H9 (cell line): Measurements from ENCODE around the gene COMP. TPM values are rescaled to one million over a fixed set of nuclear protein-coding genes. Genes with fewer than 3 reads are reported as not detected.

Experiments used
- DNase-seq: peaks from one replicate; pipeline ENCODE4 v3.0.0-alpha.2; 2017
- H2AFZ ChIP-seq: one replicate; pipeline ENCODE4 v1.6.1; 2013; ENCODE audit warnings: mild to moderate bottlenecking, low read length, control low read depth, moderate library complexity
- H2AK5ac ChIP-seq: 2 replicates; pipeline ENCODE4 v1.6.1; 2013; ENCODE audit warnings: low read length, control low read depth, mixed read lengths; ENCODE audit not compliant: insufficient read length
- H2BK120ac ChIP-seq: one replicate; pipeline ENCODE4 v1.6.1; 2013; ENCODE audit warnings: low read depth, mild to moderate bottlenecking, low read length, control low read depth, inconsistent platforms; ENCODE audit not compliant: poor library complexity, severe bottlenecking
- H2BK12ac ChIP-seq: 2 replicates; pipeline ENCODE4 v1.6.1; 2013; ENCODE audit warnings: low read length, control low read depth, mixed read lengths, low read depth; ENCODE audit not compliant: insufficient read length
- H2BK15ac ChIP-seq: 2 replicates; pipeline ENCODE4 v1.6.1; 2013; ENCODE audit warnings: low read depth, low read length, control low read depth
- H2BK20ac ChIP-seq: one replicate; pipeline ENCODE4 v1.6.1; 2013; ENCODE audit warnings: low read depth, mild to moderate bottlenecking, low read length, control low read depth, inconsistent platforms; ENCODE audit not compliant: poor library complexity, severe bottlenecking
- H2BK5ac ChIP-seq: 2 replicates; pipeline ENCODE4 v1.6.1; 2013; ENCODE audit warnings: low read length, control low read depth, mixed read lengths; ENCODE audit not compliant: insufficient read length
- H3K14ac ChIP-seq: 2 replicates; pipeline ENCODE4 v1.6.1; 2013; ENCODE audit warnings: low read length, control low read depth; ENCODE audit not compliant: insufficient read depth
- H3K18ac ChIP-seq: 2 replicates; pipeline ENCODE4 v1.6.1; 2013; ENCODE audit warnings: low read depth, mild to moderate bottlenecking, mixed read lengths, low read length, control low read depth; ENCODE audit not compliant: insufficient read length
- H3K23ac ChIP-seq: 2 replicates; pipeline ENCODE4 v1.6.1; 2013; ENCODE audit warnings: low read length, control low read depth, mixed read lengths, low read depth; ENCODE audit not compliant: insufficient read length
- H3K23me2 ChIP-seq: 2 replicates; pipeline ENCODE4 v1.6.1; 2013; ENCODE audit warnings: low read depth, mild to moderate bottlenecking, mixed read lengths, low read length, control low read depth; ENCODE audit not compliant: insufficient read length, poor library complexity, severe bottlenecking
- H3K27ac ChIP-seq: 2 replicates; pipeline ENCODE4 v1.5.1; 2013; ENCODE audit warnings: low read length, control low read depth, mixed read lengths, low read depth; ENCODE audit not compliant: insufficient read length
- H3K27me3 ChIP-seq: 2 replicates; pipeline ENCODE4 v1.6.1; 2013; ENCODE audit warnings: low read length, control low read depth, inconsistent platforms; ENCODE audit not compliant: insufficient read depth
- H3K4ac ChIP-seq: 2 replicates; pipeline ENCODE4 v1.6.1; 2013; ENCODE audit warnings: low read depth, mild to moderate bottlenecking, control low read depth, inconsistent platforms, low read length, moderate library complexity
- H3K4me1 ChIP-seq: 2 replicates; pipeline ENCODE4 v1.6.1; 2013; ENCODE audit warnings: low read length, control low read depth, inconsistent platforms; ENCODE audit not compliant: insufficient read depth
- H3K4me2 ChIP-seq: 2 replicates; pipeline ENCODE4 v1.6.1; 2013; ENCODE audit warnings: low read length, control low read depth, mixed read lengths; ENCODE audit not compliant: insufficient read length, insufficient read depth
- H3K56ac ChIP-seq: 2 replicates; pipeline ENCODE4 v1.6.1; 2013; ENCODE audit warnings: low read depth, mild to moderate bottlenecking, mixed read lengths, low read length, control low read depth; ENCODE audit not compliant: insufficient read length
- H3K79me1 ChIP-seq: 2 replicates; pipeline ENCODE4 v1.6.1; 2013; ENCODE audit warnings: low read depth, mild to moderate bottlenecking, moderate library complexity, low read length, control low read depth, inconsistent platforms; ENCODE audit not compliant: insufficient read depth, poor library complexity, severe bottlenecking
- H3K79me2 ChIP-seq: 2 replicates; pipeline ENCODE4 v1.6.1; 2013; ENCODE audit warnings: low read length, control low read depth, inconsistent platforms; ENCODE audit not compliant: insufficient read depth
- H3K9ac ChIP-seq: 2 replicates; pipeline ENCODE4 v1.6.1; 2013; ENCODE audit warnings: low read length, control low read depth, mixed read lengths; ENCODE audit not compliant: insufficient read length; ENCODE audit errors: extremely low read depth
- H3K9me3 ChIP-seq: one replicate; pipeline ENCODE4 v1.6.1; 2013; ENCODE audit warnings: low read depth, low read length, inconsistent platforms; ENCODE audit not compliant: control insufficient read depth
- H3T11ph ChIP-seq: one replicate; pipeline ENCODE4 v1.6.1; 2013; ENCODE audit warnings: mild to moderate bottlenecking, low read length, control low read depth, inconsistent platforms
- H4K20me1 ChIP-seq: one replicate; pipeline ENCODE4 v1.6.1; 2013; ENCODE audit not compliant: control insufficient read depth, insufficient read length, insufficient read depth
- H4K5ac ChIP-seq: 2 replicates; pipeline ENCODE4 v1.6.1; 2013; ENCODE audit warnings: low read depth, mild to moderate bottlenecking, mixed read lengths, low read length, control low read depth; ENCODE audit not compliant: insufficient read length
- H4K8ac ChIP-seq: replicated peaks from 2 replicates; pipeline ENCODE4 v1.6.1; 2013; ENCODE audit warnings: low read length, control low read depth, mixed read lengths, low read depth; ENCODE audit not compliant: insufficient read length
- H4K91ac ChIP-seq: 2 replicates; pipeline ENCODE4 v1.6.1; 2013; ENCODE audit warnings: low read depth, mild to moderate bottlenecking, moderate library complexity, mixed read lengths, low read length, control low read depth; ENCODE audit not compliant: insufficient read length
- H3K27ac Mint-ChIP-seq, 3 experiments: 2 replicates in 2 of 3; 3 replicates in 1 of 3; pipeline ENCODE4 v1.8.0; 2020 to 2021; ENCODE audit warnings: mixed read lengths in 3 of 3, mild to moderate bottlenecking in 1 of 3, moderate library complexity in 1 of 3
- H3K27me3 Mint-ChIP-seq: 2 replicates; pipeline ENCODE4 v1.8.0; 2021; ENCODE audit warnings: low read depth, mild to moderate bottlenecking, moderate library complexity, mixed read lengths
- H3K36me3 Mint-ChIP-seq, 3 experiments: 2 replicates in 2 of 3; 3 replicates in 1 of 3; pipeline ENCODE4 v1.8.0; 2020 to 2021; ENCODE audit warnings: low read depth in 3 of 3, mixed read lengths in 3 of 3; ENCODE audit not compliant: insufficient read depth in 1 of 3
- H3K4me1 Mint-ChIP-seq, 2 experiments: 2 replicates each; pipeline ENCODE4 v1.8.0; 2020; ENCODE audit warnings: mixed read lengths in 2 of 2
- H3K4me3 Mint-ChIP-seq, 2 experiments: 2 replicates in 1 of 2; 3 replicates in 1 of 2; pipeline ENCODE4 v1.8.0; 2020 to 2021; ENCODE audit warnings: mild to moderate bottlenecking in 2 of 2, mixed read lengths in 2 of 2, moderate library complexity in 1 of 2
- H3K9me3 Mint-ChIP-seq, 2 experiments: 2 replicates in 1 of 2; 3 replicates in 1 of 2; pipeline ENCODE4 v1.8.0; 2020; ENCODE audit warnings: mild to moderate bottlenecking in 2 of 2, mixed read lengths in 2 of 2, moderate library complexity in 1 of 2
- WGBS: extraction: QIAGEN DNeasy Blood & Tissue Kit; methylation state at CpG from one replicate; pipeline ENCODE4 v1.1.7; 2013; ENCODE audit warnings: missing lambda C conversion rate, low lambda C conversion rate, mixed read lengths; ENCODE audit not compliant: insufficient read length; ENCODE audit errors: extremely low coverage; 5-methylcytosine and 5-hydroxymethylcytosine counted together
- total RNA-seq: library from RNA; stranded (reverse); gene quantifications from 2 replicates; pipeline ENCODE4 v1.2.1, GENCODE V29; 2021
- TF ChIP-seq, protein P1 (sequence below): fragments of 200-600 bp; sonication (generic); conservative IDR thresholded peaks from 3 replicates; pipeline ENCODE4 v1.8.0; 2021; ENCODE audit warnings: antibody characterized with exemption, mild to moderate bottlenecking

Gene COMP
- total RNA-seq, 1 experiment from 2014 or later, result 0.15 TPM

DNA sequence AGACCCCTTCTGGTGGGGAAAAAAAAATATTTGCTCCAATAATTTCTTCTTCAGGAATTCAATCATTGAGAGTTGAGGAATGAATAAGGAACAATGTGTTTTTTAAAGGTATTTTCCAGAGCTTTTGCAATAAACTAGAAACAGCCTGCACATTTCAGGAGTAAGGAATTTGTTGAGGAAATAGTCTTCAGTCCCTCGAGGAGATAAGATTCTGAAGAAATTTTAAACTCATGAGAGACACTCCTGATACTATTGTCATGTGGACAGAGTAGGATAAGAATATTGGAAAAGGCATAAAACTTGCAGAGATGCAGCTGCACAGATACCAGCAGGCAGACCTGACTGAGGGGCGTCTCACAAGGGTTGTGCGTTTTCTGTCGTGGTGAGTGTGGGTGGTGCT is 36.6 kb downstream of the COMP start:
- Histone ChIP-seq H3T11ph (no peak overlapping the region), H3K9ac (no peak overlapping the region), H3K4me1 (no peaks in the 10 kb centered on the region), H3K23ac (no peak overlapping the region), H2BK15ac (no peak overlapping the region), H3K4ac (no peak overlapping the region), H2BK12ac (no peak overlapping the region), H3K56ac (no peak overlapping the region), H4K5ac (no peak overlapping the region), H3K14ac (no peak overlapping the region), H3K27ac (no peak overlapping the region), H2AK5ac (no peak overlapping the region), H4K8ac (no peak overlapping the region), H3K79me1 (no peaks in the 10 kb centered on the region), H3K9me3 (no peaks in the 10 kb centered on the region), H4K91ac (no peak overlapping the region), H2AFZ (no peak overlapping the region), H3K18ac (no peak overlapping the region), H2BK120ac (no peak overlapping the region), H3K23me2 (no peaks in the 10 kb centered on the region), H4K20me1 (no peaks in the 10 kb centered on the region), H3K27me3 (no peaks in the 10 kb centered on the region), H2BK20ac (no peak overlapping the region), H2BK5ac (no peak overlapping the region), H3K79me2 (no peaks in the 10 kb centered on the region), H3K4me2 (no peak overlapping the region)
- Mint-ChIP-seq H3K36me3 (peaks cover 3 to 37% (median 11%) of the 10 kb centered on the region in 3 experiments; a peak in 6 of 7 replicates), H3K27me3 (peaks cover 13% of the 10 kb centered on the region), H3K4me3 (no peak overlapping the region), H3K9me3 (no peaks in the 10 kb centered on the region), H3K27ac (no peak overlapping the region), H3K4me1 (peaks cover 8 to 14% of the 10 kb centered on the region in 2 experiments)
- WGBS, result no CpG with 5 or more reads among the region's 4 CpGs
- DNase-seq, result no peak
- TF ChIP-seq, protein P1, sequence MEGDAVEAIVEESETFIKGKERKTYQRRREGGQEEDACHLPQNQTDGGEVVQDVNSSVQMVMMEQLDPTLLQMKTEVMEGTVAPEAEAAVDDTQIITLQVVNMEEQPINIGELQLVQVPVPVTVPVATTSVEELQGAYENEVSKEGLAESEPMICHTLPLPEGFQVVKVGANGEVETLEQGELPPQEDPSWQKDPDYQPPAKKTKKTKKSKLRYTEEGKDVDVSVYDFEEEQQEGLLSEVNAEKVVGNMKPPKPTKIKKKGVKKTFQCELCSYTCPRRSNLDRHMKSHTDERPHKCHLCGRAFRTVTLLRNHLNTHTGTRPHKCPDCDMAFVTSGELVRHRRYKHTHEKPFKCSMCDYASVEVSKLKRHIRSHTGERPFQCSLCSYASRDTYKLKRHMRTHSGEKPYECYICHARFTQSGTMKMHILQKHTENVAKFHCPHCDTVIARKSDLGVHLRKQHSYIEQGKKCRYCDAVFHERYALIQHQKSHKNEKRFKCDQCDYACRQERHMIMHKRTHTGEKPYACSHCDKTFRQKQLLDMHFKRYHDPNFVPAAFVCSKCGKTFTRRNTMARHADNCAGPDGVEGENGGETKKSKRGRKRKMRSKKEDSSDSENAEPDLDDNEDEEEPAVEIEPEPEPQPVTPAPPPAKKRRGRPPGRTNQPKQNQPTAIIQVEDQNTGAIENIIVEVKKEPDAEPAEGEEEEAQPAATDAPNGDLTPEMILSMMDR, result no peak
